ENCODE data around the gene CFAP210.
A peak's percentile ranks its signal among the peaks of the same experiment; 100 is the strongest.

CFAP210 gene

GRCh38 chr2:169676357-169676756 lies 17.8 kb downstream of the CFAP210 start:
- no peak for DNase-seq (ENCODE audit: low read depth)
- peak; percentile 12 for TF ChIP-seq CTCF (IDR thresholded peaks at IDR 0.05; ENCODE audit: low read length, missing control alignments)
- no peak overlapping the region for H3K4me3 ChIP-seq (replicated peaks; ENCODE audit: low read depth, low read length)

GRCh38 chr2:169673921-169674320 lies 20.3 kb downstream of the CFAP210 start:
- no peak for TF ChIP-seq CTCF (IDR thresholded peaks at IDR 0.05; ENCODE audit: low read length, missing control alignments)

DNA sequence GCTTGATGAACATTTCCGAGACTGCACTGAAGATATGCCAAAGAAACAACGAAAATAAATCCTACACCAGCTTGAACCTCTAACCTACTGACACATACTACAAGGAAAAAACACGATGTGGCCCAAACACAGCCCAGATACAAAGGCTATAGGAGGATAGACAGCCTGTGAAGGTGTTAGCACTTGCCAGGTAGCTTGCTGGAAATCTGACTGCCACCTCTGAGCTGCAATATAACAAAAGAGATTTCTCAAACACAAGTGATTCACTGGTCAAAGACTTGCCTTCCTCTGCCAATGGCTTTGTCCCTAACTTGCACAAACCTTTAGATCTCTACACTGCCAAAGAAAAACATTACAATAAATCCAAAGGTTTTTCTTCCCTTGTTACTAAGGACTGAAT lies 21.1 kb downstream of the CFAP210 start:
- TF ChIP-seq CTCF (IDR thresholded peaks at IDR 0.05; ENCODE audit: low read length, missing control alignments) = no peak
- DNase-seq (ENCODE audit: low read depth) = no peak

More at GRCh38 chr2:169673921-169674320, 20.3 kb downstream of the CFAP210 start:
- H3K4me3 ChIP-seq (replicated peaks; ENCODE audit: low read depth, low read length) = no peak overlapping the region
- DNase-seq (ENCODE audit: low read depth) = no peak

GRCh38 chr2:169672406-169672805 lies 21.8 kb downstream of the CFAP210 start:
- no peak for TF ChIP-seq CTCF (IDR thresholded peaks at IDR 0.05; ENCODE audit: low read length, missing control alignments)
- H3K4me3 ChIP-seq (replicated peaks; ENCODE audit: low read depth, low read length) = no peak overlapping the region
- no peak for DNase-seq (ENCODE audit: low read depth)

More for the DNA sequence above, 21.1 kb downstream of the CFAP210 start:
- H3K4me3 ChIP-seq (replicated peaks; ENCODE audit: low read depth, low read length) = no peak overlapping the region

- no peak for TF ChIP-seq CTCF (IDR thresholded peaks at IDR 0.05; ENCODE audit: low read length, missing control alignments)
- H3K4me3 ChIP-seq (replicated peaks; ENCODE audit: low read depth, low read length) = no peak overlapping the region
- DNase-seq (ENCODE audit: low read depth) = no peak
These were observed 23.3 kb downstream of the CFAP210 start for GRCh38 chr2:169670937-169671336.

DNA sequence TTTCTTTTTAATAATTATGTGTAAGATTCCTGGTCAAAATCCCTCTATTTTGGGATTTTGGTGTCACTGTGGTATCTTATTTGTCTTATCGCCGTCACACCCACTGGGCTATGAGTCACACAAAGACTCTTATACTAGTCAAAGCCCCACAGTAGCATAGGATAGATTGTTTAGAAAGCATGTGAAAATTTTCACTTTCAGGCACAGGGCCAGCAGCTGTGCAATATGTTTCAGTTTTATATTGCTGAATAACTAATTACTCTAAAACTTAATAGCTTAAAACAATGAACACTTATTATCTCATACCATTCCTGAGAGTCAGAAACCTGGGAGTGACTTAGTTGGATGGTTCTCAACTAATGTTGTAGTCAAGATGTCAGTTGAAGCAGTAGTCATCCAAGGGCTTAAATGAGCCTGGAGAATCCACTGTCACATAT lies 24.0 kb downstream of the CFAP210 start:
- DNase-seq (ENCODE audit: low read depth) = peak; percentile 33
- no peak for TF ChIP-seq CTCF (IDR thresholded peaks at IDR 0.05; ENCODE audit: low read length, missing control alignments)
- H3K4me3 ChIP-seq (replicated peaks; ENCODE audit: low read depth, low read length) = no peak overlapping the region

- no peak overlapping the region for H3K4me3 ChIP-seq (replicated peaks; ENCODE audit: low read depth, low read length)
- no peak for DNase-seq (ENCODE audit: low read depth)
- TF ChIP-seq CTCF (IDR thresholded peaks at IDR 0.05; ENCODE audit: low read length, missing control alignments) = no peak
These were observed 26.6 kb downstream of the CFAP210 start for GRCh38 chr2:169667583-169667982.

Measured in fibroblast of pulmonary artery (primary cell).